ENCODE results near the gene PLRG1. TPM values are rescaled to one million over a fixed set of nuclear protein-coding genes. Genes with fewer than 3 reads are reported as not detected.

PLRG1 gene
- total RNA-seq, 1 donor from 2014 or later = 92.7 TPM

DNA sequence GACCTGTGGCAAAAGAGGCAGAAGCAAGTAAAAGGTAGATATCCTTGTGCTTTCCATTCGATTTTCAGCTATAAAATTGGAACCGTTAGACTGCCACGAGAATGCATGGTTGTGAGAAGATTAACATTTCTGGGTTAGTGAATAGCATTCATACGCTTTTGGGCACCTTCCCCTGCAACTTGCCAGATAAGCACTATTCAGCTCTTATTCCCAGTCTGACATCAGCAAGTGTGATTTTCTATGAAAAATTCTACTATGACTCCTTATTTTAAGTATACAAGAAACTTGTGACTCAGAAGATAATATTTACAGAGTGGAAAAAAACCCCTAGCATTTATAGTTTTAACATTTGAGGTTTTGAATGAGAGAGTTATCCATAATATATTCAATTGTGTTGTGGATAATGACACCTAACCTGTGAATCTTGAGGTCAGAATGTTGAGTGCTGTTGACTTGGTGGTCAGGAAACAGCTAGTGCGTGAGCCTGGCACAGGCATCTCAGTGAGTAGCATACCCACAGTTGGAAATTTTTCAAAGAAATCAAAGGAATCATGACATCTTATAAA, 16.5 kb upstream of the PLRG1 start:
- H4K20me1 ChIP-seq (ENCODE audit: low read depth) = no peaks in the 10 kb centered on the region
- H3K9me3 ChIP-seq (ENCODE audit: low read depth) = no peaks in the 10 kb centered on the region
- no peaks in the 10 kb centered on the region for H3K27me3 Mint-ChIP-seq (ENCODE audit: insufficient read depth, low read depth)
- no peak overlapping the region for H3K27ac ChIP-seq
- no peak overlapping the region for H3K4me2 ChIP-seq
- no peaks in the 10 kb centered on the region for H3K4me1 Mint-ChIP-seq
- H3K4me3 ChIP-seq = no peak overlapping the region
- no peak overlapping the region for H3K4me3 Mint-ChIP-seq
- H3K9me3 Mint-ChIP-seq = no peaks in the 10 kb centered on the region
- H3K27ac Mint-ChIP-seq = no peak overlapping the region
- no peak for DNase-seq (ENCODE audit: low spot score)
- H2AFZ ChIP-seq (replicated peaks) = no peak overlapping the region
- TF ChIP-seq EZH2 (IDR thresholded peaks at IDR 0.05) = no peak
- TF ChIP-seq EZH2phosphoT487 (IDR thresholded peaks at IDR 0.05) = no peak
- TF ChIP-seq, protein P1, sequence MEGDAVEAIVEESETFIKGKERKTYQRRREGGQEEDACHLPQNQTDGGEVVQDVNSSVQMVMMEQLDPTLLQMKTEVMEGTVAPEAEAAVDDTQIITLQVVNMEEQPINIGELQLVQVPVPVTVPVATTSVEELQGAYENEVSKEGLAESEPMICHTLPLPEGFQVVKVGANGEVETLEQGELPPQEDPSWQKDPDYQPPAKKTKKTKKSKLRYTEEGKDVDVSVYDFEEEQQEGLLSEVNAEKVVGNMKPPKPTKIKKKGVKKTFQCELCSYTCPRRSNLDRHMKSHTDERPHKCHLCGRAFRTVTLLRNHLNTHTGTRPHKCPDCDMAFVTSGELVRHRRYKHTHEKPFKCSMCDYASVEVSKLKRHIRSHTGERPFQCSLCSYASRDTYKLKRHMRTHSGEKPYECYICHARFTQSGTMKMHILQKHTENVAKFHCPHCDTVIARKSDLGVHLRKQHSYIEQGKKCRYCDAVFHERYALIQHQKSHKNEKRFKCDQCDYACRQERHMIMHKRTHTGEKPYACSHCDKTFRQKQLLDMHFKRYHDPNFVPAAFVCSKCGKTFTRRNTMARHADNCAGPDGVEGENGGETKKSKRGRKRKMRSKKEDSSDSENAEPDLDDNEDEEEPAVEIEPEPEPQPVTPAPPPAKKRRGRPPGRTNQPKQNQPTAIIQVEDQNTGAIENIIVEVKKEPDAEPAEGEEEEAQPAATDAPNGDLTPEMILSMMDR (IDR thresholded peaks at IDR 0.05) = no peak
- no peaks in the 10 kb centered on the region for H3K79me2 ChIP-seq (ENCODE audit: low read depth)
- H3K36me3 Mint-ChIP-seq = no peaks in the 10 kb centered on the region
- no peaks in the 10 kb centered on the region for H3K4me1 ChIP-seq
- H3K9ac ChIP-seq = no peak overlapping the region
- H3F3A ChIP-seq (ENCODE audit: low read depth) = no peaks in the 10 kb centered on the region
- H3K36me3 ChIP-seq = no peaks in the 10 kb centered on the region
- no peaks in the 10 kb centered on the region for H3K27me3 ChIP-seq

DNA sequence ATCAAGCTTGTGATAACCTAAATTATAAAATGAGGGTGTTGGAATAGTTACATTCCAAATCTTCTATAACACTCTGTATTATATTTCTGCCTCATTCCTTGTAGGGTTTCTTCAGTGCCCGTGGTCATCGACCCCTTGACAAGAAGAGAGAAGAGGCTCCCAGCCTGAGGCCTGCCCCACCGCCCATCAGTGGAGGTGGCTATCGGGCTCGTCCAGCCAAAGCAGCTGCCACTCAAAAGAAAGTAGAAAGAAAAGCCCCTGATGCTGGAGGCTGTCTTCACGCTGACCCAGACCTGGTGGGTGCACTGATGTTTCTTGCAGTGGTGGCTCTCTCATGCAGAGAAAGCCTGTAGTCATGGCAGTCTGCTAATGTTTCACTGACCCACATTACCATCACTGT, 15.5 kb upstream of the PLRG1 start:
- H3K36me3 ChIP-seq = no peaks in the 10 kb centered on the region
- no peak for DNase-seq (ENCODE audit: low spot score)
- no peaks in the 10 kb centered on the region for H3K9me3 Mint-ChIP-seq
- no peaks in the 10 kb centered on the region for H3K4me1 ChIP-seq
- no peak overlapping the region for H3K9ac ChIP-seq
- no peaks in the 10 kb centered on the region for H3K79me2 ChIP-seq (ENCODE audit: low read depth)
- H3K4me3 Mint-ChIP-seq = no peak overlapping the region
- no peak overlapping the region for H3K27ac ChIP-seq
- no peaks in the 10 kb centered on the region for H4K20me1 ChIP-seq (ENCODE audit: low read depth)
- H3K27me3 Mint-ChIP-seq (ENCODE audit: insufficient read depth, low read depth) = no peaks in the 10 kb centered on the region
- no peaks in the 10 kb centered on the region for H3K27me3 ChIP-seq
- no peaks in the 10 kb centered on the region for H3F3A ChIP-seq (ENCODE audit: low read depth)
- no peak overlapping the region for H3K4me2 ChIP-seq
- TF ChIP-seq, protein P1 (IDR thresholded peaks at IDR 0.05) = no peak
- TF ChIP-seq EZH2 (IDR thresholded peaks at IDR 0.05) = no peak
- no peak for TF ChIP-seq EZH2phosphoT487 (IDR thresholded peaks at IDR 0.05)
- H3K9me3 ChIP-seq (ENCODE audit: low read depth) = no peaks in the 10 kb centered on the region
- H3K36me3 Mint-ChIP-seq = no peaks in the 10 kb centered on the region
- no peak overlapping the region for H3K4me3 ChIP-seq
- no peaks in the 10 kb centered on the region for H3K4me1 Mint-ChIP-seq
- no peak overlapping the region for H2AFZ ChIP-seq (replicated peaks)
- no peak overlapping the region for H3K27ac Mint-ChIP-seq

DNA sequence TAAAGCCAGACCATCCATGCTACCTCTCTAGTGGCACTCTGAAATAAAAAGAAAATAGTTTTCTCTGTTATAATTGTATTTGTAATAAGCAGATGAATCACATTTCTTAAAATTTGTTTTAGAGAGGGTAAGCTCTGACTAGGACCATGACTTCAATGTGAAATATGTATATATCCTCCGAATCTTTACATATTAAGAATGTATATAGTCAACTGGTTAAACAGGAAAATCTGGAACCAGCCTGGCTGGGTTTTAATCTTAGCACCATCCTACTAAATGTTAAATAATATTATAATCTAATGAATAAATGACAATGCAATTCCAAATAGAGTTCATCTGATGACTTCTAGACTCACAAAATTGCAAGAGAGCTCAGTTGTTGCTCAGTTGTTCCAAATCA, 14.1 kb upstream of the PLRG1 start:
- H3K27me3 Mint-ChIP-seq (ENCODE audit: insufficient read depth, low read depth) = no peaks in the 10 kb centered on the region
- Histone ChIP-seq H3K4me3 (no peak overlapping the region), H4K20me1 (ENCODE audit: low read depth) (no peaks in the 10 kb centered on the region), H3K79me2 (ENCODE audit: low read depth) (no peaks in the 10 kb centered on the region), H3F3A (ENCODE audit: low read depth) (no peaks in the 10 kb centered on the region), H3K9me3 (ENCODE audit: low read depth) (no peaks in the 10 kb centered on the region), H3K9ac (no peak overlapping the region), H3K27me3 (no peaks in the 10 kb centered on the region), H3K4me1 (no peaks in the 10 kb centered on the region), H3K36me3 (no peaks in the 10 kb centered on the region), H3K4me2 (no peak overlapping the region), H2AFZ (replicated peaks) (no peak overlapping the region), H3K27ac (no peak overlapping the region)
- no peaks in the 10 kb centered on the region for H3K4me1 Mint-ChIP-seq
- no peak for DNase-seq (ENCODE audit: low spot score)
- H3K27ac Mint-ChIP-seq = no peak overlapping the region
- TF ChIP-seq EZH2phosphoT487 (IDR thresholded peaks at IDR 0.05) (no peak), EZH2 (IDR thresholded peaks at IDR 0.05) (no peak)
- TF ChIP-seq, protein P1 (IDR thresholded peaks at IDR 0.05) = no peak
- no peak overlapping the region for H3K4me3 Mint-ChIP-seq
- no peaks in the 10 kb centered on the region for H3K36me3 Mint-ChIP-seq
- no peaks in the 10 kb centered on the region for H3K9me3 Mint-ChIP-seq

Measured in neural progenitor cell (in vitro differentiated cells).